Right lobe of liver (tissue), 6 donors: Measurements from ENCODE around the gene MYL11. TPM values are rescaled to one million over a fixed set of nuclear protein-coding genes. Genes with fewer than 3 reads are reported as not detected.

Experiments
- ATAC-seq, 4 donors: fragments of 200-7000 bp; cut with Tn5 transposase; one replicate each; pipeline ENCODE4 v1.9.1; 2020; ENCODE audit warnings: mild to moderate bottlenecking in 4 of 4, moderate library complexity in 4 of 4
- DNase-seq, 3 donors: peaks; one replicate each; pipeline ENCODE4 v3.0.0-alpha.2; 2020
- H3K27ac ChIP-seq, 3 donors: fragments of 200-600 bp; one replicate each; pipeline ENCODE4 v1.8.0; 2022
- H3K27me3 ChIP-seq, 2 donors: fragments of 200-600 bp; one replicate each; pipeline ENCODE4 v1.8.0; 2022
- H3K36me3 ChIP-seq, 4 donors: fragments of 200-600 bp; sonication (generic) in 1 of 4; one replicate each; pipeline versions ENCODE4 v1.5.1 to v1.8.0; 2017 to 2022; ENCODE audit warnings: control low read depth in 1 of 4
- H3K4me1 ChIP-seq, 4 donors: fragments of 200-600 bp; sonication (generic) in 1 of 4; one replicate each; pipeline versions ENCODE4 v1.5.1 to v1.8.0; 2017 to 2022; ENCODE audit warnings: control low read depth in 1 of 4
- H3K4me3 ChIP-seq, 3 donors: fragments of 200-600 bp; one replicate each; pipeline ENCODE4 v1.8.0; 2022
- H3K9me3 ChIP-seq, 4 donors: fragments of 200-600 bp; sonication (generic) in 1 of 4; one replicate each; pipeline versions ENCODE4 v1.5.1 to v1.8.0; 2017 to 2022; ENCODE audit warnings: control low read depth in 1 of 4
- POLR2A ChIP-seq: fragments of 450-650 bp; IDR thresholded peaks from one replicate; pipeline ENCODE4 v1.6.1; 2017; ENCODE audit warnings: antibody characterized with exemption, mild to moderate bottlenecking
- WGBS: methylation state at CpG from one replicate; pipeline ENCODE4 v1.1.6; 2018; ENCODE audit warnings: low coverage, low lambda C conversion rate; ENCODE audit not compliant: insufficient coverage; ENCODE audit errors: missing lambda C conversion rate; 5-methylcytosine and 5-hydroxymethylcytosine counted together
- intact Hi-C, 2 donors: fragments of 100-400 bp; cut with DNase I; formaldehyde crosslinking; loops; one replicate each; pipeline versions ENCODE4 v1.11.2 to v1.14.1; 2022
- total RNA-seq, 6 experiments: library from RNA; depleted of rRNA in 2 of 6; stranded (reverse); fragments of >200 nt in 2 of 6; fragmentation: NEBNext Ultra II Directional in 3 of 6; extraction: Animal tissue kit (Norgen Biotek cat#: 25700) in 3 of 6; gene quantifications; one replicate each; pipeline versions ENCODE4 v1.1.0 to v1.2.4, GENCODE V29; 2016 to 2023
- TF ChIP-seq, protein P1 (sequence below), 4 donors: fragments of 200-600 bp in 3 of 4; fragments of 450-650 bp in 1 of 4; IDR thresholded peaks; one replicate each; pipeline versions ENCODE4 v1.5.1 to v1.8.0; 2016 to 2022; ENCODE audit warnings: antibody characterized with exemption in 4 of 4, mild to moderate bottlenecking in 2 of 4
- donor health status: DM: no; HTN: yes; CAD: no.
- donor health status: DM: no; HTN: no; CAD: no.
- donor health status: DM: no; HTN: no; CAD: no.
- donor health status: DM: no; HTN: yes; CAD: no.
- donor health status: DM: no; HTN: yes; CAD: no.

MYL11 gene
- total RNA-seq, 6 experiments from 2014 or later = 1.4 TPM; not detected in 5

DNA sequence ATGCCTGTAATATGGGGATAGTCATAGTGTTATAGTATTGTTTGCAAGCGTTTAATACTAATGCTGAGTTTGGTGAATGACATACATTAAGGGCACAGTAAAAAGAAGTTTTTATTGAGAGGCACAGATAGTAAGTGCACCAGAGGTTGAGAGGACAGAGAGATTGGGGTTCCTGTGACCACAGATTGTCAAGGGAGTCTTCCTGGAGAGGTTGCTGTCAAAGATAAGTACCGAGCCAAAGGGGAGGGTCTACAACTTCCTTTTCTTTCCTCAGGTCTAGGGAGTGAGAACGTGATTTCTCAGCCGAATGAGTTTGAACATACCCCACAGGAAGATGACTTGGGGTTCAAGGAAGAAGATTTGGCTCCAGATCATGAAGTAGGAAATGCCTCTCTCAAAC is 22.5 kb downstream of the MYL11 start:
- no peak overlapping the region for H3K27ac ChIP-seq
- TF ChIP-seq, protein P1, sequence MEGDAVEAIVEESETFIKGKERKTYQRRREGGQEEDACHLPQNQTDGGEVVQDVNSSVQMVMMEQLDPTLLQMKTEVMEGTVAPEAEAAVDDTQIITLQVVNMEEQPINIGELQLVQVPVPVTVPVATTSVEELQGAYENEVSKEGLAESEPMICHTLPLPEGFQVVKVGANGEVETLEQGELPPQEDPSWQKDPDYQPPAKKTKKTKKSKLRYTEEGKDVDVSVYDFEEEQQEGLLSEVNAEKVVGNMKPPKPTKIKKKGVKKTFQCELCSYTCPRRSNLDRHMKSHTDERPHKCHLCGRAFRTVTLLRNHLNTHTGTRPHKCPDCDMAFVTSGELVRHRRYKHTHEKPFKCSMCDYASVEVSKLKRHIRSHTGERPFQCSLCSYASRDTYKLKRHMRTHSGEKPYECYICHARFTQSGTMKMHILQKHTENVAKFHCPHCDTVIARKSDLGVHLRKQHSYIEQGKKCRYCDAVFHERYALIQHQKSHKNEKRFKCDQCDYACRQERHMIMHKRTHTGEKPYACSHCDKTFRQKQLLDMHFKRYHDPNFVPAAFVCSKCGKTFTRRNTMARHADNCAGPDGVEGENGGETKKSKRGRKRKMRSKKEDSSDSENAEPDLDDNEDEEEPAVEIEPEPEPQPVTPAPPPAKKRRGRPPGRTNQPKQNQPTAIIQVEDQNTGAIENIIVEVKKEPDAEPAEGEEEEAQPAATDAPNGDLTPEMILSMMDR (IDR thresholded peaks at IDR 0.05) = no peak
- TF ChIP-seq POLR2A = no peak
- H3K9me3 ChIP-seq = no peaks in the 10 kb centered on the region
- no peaks in the 10 kb centered on the region for H3K27me3 ChIP-seq
- ATAC-seq (no peak), DNase-seq (no peak)
- peaks cover 0 to 4% (median 0%) of the 10 kb centered on the region in 4 donors for H3K36me3 ChIP-seq
- peaks cover 0 to 33% (median 6%) of the 10 kb centered on the region in 4 donors for H3K4me1 ChIP-seq
- H3K4me3 ChIP-seq = no peak overlapping the region
- 83% methylated on average over 2 of the region's 4 CpGs for WGBS
- intact Hi-C loops = no loop called here

DNA sequence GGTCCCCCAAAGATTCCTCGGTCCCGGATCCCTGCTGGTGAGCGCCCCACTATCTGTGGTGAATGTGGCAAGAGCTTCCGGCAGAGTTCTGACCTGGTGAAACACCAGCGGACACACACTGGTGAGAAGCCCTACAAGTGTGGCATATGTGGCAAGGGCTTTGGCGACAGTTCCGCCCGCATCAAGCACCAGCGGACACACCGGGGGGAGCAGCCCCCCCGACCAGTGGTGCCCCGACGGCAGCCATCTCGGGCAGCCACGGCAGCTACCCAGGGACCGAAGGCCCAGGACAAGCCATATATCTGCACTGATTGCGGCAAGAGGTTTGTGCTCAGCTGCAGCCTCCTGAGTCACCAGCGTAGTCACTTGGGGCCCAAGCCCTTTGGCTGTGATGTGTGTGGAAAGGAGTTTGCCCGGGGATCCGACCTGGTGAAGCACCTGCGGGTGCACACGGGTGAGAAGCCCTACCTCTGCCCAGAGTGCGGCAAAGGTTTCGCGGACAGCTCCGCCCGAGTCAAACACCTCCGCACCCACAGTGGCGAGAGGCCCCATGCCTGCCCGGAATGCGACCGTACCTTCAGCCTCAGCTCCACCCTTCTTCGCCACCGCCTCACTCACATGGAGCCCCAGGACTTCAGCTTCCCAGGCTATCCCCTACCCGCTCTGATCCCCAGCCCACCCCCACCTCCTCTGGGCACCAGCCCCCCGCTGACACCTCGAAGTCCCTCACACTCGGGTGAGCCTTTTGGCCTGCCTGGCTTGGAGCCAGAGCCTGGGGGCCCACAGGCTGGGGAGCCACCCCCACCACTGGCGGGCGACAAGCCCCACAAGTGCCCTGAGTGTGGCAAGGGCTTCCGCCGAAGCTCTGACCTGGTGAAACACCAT is 23.4 kb downstream of the MYL11 start:
- peaks cover 0 to 4% (median 0%) of the 10 kb centered on the region in 4 donors for H3K36me3 ChIP-seq
- H3K4me1 ChIP-seq = peaks cover 0 to 37% (median 8%) of the 10 kb centered on the region in 4 donors
- WGBS = 88% methylated on average over 3 of the region's 42 CpGs
- no peak overlapping the region for H3K27ac ChIP-seq
- H3K4me3 ChIP-seq = no peak overlapping the region
- intact Hi-C loops = no loop called here
- TF ChIP-seq POLR2A = no peak
- TF ChIP-seq, protein P1 (IDR thresholded peaks at IDR 0.05) = no peak
- H3K9me3 ChIP-seq = no peaks in the 10 kb centered on the region
- ATAC-seq (no peak), DNase-seq (no peak)
- H3K27me3 ChIP-seq = no peaks in the 10 kb centered on the region

DNA sequence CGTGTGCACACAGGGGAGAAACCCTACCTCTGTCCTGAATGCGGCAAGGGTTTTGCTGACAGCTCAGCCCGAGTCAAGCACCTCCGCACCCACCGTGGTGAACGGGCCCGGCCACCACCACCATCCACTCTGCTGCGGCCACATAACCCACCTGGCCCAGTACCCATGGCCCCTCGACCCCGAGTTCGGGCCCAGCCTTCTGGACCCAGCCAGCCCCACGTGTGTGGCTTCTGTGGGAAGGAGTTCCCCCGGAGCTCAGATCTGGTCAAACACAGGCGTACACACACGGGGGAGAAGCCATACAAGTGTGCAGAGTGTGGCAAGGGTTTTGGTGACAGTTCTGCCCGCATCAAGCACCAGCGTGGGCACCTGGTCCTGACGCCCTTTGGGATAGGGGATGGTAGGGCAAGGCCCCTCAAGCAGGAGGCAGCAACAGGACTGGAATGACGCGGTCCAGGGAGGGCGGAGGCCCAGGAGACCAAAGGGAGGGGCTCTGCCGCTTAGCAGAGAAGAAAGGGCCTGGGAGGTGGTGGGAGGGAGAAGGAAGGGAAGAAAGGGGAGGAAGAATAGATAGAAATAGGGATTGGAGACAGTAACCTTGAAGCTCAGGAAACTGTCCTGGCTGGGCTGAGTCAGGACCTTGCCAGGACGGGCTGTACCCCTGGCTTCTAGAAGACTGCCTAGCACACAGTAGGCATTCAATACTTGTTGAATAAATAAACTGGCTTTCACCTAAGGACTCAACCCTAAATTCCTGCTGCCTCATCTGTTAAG is 24.2 kb downstream of the MYL11 start:
- Histone ChIP-seq H3K4me3 (no peak overlapping the region), H3K27me3 (no peaks in the 10 kb centered on the region), H3K9me3 (no peaks in the 10 kb centered on the region), H3K27ac (no peak overlapping the region), H3K4me1 (peaks cover 0 to 37% (median 8%) of the 10 kb centered on the region in 4 donors), H3K36me3 (peaks cover 0 to 4% (median 0%) of the 10 kb centered on the region in 4 donors)
- whole genome bisulfite sequencing = 85% methylated on average over 6 of the region's 23 CpGs
- no peak for ATAC-seq
- no peak for DNase-seq
- intact Hi-C loops = no loop called here
- TF ChIP-seq POLR2A = no peak
- TF ChIP-seq, protein P1 (IDR thresholded peaks at IDR 0.05) = no peak

DNA sequence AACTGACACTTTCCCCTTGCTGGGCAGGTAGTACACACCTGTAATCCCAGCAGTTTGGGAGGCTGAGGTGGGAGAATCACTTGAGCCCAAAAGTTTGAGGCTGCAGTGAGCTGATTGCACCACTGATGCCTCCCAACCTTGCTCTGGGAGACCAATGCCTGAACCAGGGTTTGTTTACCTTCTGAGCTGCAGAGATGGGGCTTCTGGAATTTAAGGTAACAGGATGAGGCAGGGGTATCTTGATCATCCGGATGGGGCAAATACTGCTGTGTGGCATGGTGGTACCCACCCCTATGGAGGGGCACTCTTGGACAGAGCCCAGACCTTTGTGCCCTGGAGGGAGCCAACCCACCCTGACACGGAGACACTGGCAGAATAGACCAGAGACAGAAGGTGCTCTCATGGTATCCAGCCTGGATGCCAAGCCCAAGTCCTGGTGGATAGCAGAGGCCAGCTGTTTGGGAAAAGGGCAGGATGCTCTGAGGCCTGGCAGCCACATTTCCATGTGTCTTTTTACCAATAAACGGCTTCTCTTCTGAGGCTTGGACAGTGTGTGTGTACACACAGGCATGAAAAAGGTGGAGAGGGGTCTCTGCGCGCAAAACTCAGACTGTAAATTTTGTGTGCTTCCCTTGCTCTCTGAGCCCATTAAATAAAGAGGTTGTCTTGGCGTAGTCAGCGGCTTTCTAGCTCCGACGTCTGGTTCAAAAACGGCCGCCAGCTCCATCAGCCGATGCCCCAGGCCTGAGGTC is 25.0 kb downstream of the MYL11 start:
- Histone ChIP-seq H3K4me3 (peak overlapping the region; percentile 65 to 76 (median 69)), H3K27ac (peak overlapping the region; percentile 52 to 63 (median 62)), H3K4me1 (peaks cover 0 to 37% (median 8%) of the 10 kb centered on the region in 4 donors), H3K36me3 (peaks cover 0 to 4% (median 0%) of the 10 kb centered on the region in 4 donors), H3K27me3 (no peaks in the 10 kb centered on the region), H3K9me3 (no peaks in the 10 kb centered on the region)
- no peak for DNase-seq
- ATAC-seq = no peak
- intact Hi-C loops = no loop called here
- 54% methylated on average over 4 of the region's 12 CpGs for WGBS
- no peak for TF ChIP-seq POLR2A
- TF ChIP-seq, protein P1 (IDR thresholded peaks at IDR 0.05) = no peak
